Transverse colon (tissue), 4 donors: ENCODE results near the gene THSD7A. TPM values are rescaled to one million over a fixed set of nuclear protein-coding genes. Genes with fewer than 3 reads are reported as not detected.

ENCODE experiments used
- DNase-seq: peaks from one replicate; pipeline ENCODE4 v3.0.0-alpha.2; 2019
- H3K27ac ChIP-seq, 4 donors: fragments of 200-600 bp; sonication (generic); 2 replicates each; pipeline ENCODE4 v1.5.1; 2016 to 2018; ENCODE audit warnings: inconsistent platforms in 4 of 4
- H3K27me3 ChIP-seq: fragments of 200-600 bp; sonication (generic); 2 replicates; pipeline ENCODE4 v1.5.1; 2017; ENCODE audit warnings: inconsistent platforms
- H3K36me3 ChIP-seq, 4 donors: fragments of 200-600 bp; sonication (generic); 2 replicates each; pipeline ENCODE4 v1.5.1; 2017 to 2019; ENCODE audit warnings: inconsistent platforms in 4 of 4
- H3K4me1 ChIP-seq, 4 donors: fragments of 200-600 bp; sonication (generic); 2 replicates each; pipeline ENCODE4 v1.5.1; 2017 to 2020; ENCODE audit warnings: inconsistent platforms in 4 of 4
- H3K4me3 ChIP-seq, 4 donors: fragments of 200-600 bp; sonication (generic); 1 replicate in 1 of 4; 2 replicates in 3 of 4; pipeline versions ENCODE4 v1.5.1 to v1.6.1; 2017 to 2019; ENCODE audit warnings: inconsistent platforms in 4 of 4
- H3K9me3 ChIP-seq, 2 donors: fragments of 200-600 bp; sonication (generic); 2 replicates each; pipeline ENCODE4 v1.5.1; 2017 to 2019; ENCODE audit warnings: inconsistent platforms in 2 of 2
- EP300 ChIP-seq: sonication (generic); formaldehyde crosslinking; IDR thresholded peaks from one replicate; pipeline ENCODE4 v1.6.1; 2017; ENCODE audit warnings: antibody characterized with exemption, low read depth
- POLR2A ChIP-seq: fragments of 450-650 bp; IDR thresholded peaks from one replicate; pipeline ENCODE4 v1.6.1; 2016; ENCODE audit warnings: antibody characterized with exemption, mild to moderate bottlenecking, moderate library complexity
- POLR2AphosphoS5 ChIP-seq, 3 donors: sonication (generic); formaldehyde crosslinking; IDR thresholded peaks; one replicate each; pipeline ENCODE4 v1.6.1; 2016; ENCODE audit warnings: antibody characterized with exemption in 3 of 3
- WGBS, 2 donors: methylation state at CpG; one replicate each; pipeline ENCODE4 v1.1.5; 2018; ENCODE audit warnings: low coverage in 1 of 2; 5-methylcytosine and 5-hydroxymethylcytosine counted together
- in situ Hi-C, 4 donors: fragments of 200-750 bp; cut with MboI; loops; one replicate each; pipeline versions ENCODE4 v1.15.0 to v1.15.1; 2017; ENCODE audit warnings: low sequenced_read_pairs in 3 of 4, low pct_ligation_motif_present in 1 of 4, low pct_unique_long_range_greater_than_20kb in 1 of 4
- intact Hi-C: fragments of 100-400 bp; cut with DNase I; formaldehyde crosslinking; loops from one replicate; pipeline ENCODE4 v1.15.1; 2023; ENCODE audit warnings: low total_unique reads
- total RNA-seq, 4 donors: library from RNA; depleted of rRNA; stranded (reverse); fragments of >200 nt; gene quantifications; one replicate each; pipeline ENCODE4 v1.1.0, GENCODE V29; 2016
- TF ChIP-seq, protein P1 (sequence below), 5 experiments: fragments of 200-600 bp in 3 of 5; fragments of 450-650 bp in 2 of 5; sonication (generic) in 3 of 5; IDR thresholded peaks; 1 replicate in 2 of 5; 2 replicates in 3 of 5; pipeline ENCODE4 v1.5.1; 2016 to 2017; ENCODE audit warnings: antibody characterized with exemption in 5 of 5, inconsistent platforms in 3 of 5, mild to moderate bottlenecking in 2 of 5, moderate library complexity in 1 of 5

THSD7A gene
- total RNA-seq, 4 donors from 2014 or later = 1.9 to 18.9 (median 2.0) TPM

DNA sequence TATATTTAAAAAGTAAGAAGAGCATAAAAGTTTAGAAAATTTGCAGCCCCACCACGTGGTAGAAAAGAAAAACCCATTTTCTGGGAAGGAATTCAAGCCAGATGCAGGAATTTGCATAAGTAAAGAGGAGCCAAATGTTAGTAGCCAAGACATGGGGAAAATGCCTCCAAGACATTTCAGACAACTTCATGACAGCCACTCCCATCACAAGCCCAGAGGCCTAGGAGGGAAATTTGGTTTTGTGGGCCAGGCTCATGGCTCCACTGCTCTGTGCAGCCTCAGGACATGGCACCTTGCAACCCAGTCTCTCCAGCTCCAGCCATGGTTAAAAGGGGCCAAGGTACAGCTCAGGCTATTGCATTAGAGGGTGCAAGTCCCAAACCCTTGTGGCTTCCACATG is 411.9 kb downstream of the THSD7A start:
- 30 to 33% methylated on average over 1 of the region's 1 CpG for WGBS, 2 donors
- no peak for DNase-seq
- Histone ChIP-seq H3K4me3 (no peak overlapping the region), H3K36me3 (no peaks in the 10 kb centered on the region), H3K9me3 (no peaks in the 10 kb centered on the region), H3K27me3 (no peaks in the 10 kb centered on the region), H3K27ac (no peak overlapping the region), H3K4me1 (no peaks in the 10 kb centered on the region)
- in situ Hi-C loops (loop anchor here in 2 of 4 donors (25.0 kb wide), 2 partner anchors 417 to 892 kb away; partner anchors contain the start of gene THSD7A (in 1 of the 2)), intact Hi-C loops (loop anchor here (10.0 kb wide), 1 partner anchor 905 kb away; no protein-coding TSS in a partner anchor)
- TF ChIP-seq, protein P1, sequence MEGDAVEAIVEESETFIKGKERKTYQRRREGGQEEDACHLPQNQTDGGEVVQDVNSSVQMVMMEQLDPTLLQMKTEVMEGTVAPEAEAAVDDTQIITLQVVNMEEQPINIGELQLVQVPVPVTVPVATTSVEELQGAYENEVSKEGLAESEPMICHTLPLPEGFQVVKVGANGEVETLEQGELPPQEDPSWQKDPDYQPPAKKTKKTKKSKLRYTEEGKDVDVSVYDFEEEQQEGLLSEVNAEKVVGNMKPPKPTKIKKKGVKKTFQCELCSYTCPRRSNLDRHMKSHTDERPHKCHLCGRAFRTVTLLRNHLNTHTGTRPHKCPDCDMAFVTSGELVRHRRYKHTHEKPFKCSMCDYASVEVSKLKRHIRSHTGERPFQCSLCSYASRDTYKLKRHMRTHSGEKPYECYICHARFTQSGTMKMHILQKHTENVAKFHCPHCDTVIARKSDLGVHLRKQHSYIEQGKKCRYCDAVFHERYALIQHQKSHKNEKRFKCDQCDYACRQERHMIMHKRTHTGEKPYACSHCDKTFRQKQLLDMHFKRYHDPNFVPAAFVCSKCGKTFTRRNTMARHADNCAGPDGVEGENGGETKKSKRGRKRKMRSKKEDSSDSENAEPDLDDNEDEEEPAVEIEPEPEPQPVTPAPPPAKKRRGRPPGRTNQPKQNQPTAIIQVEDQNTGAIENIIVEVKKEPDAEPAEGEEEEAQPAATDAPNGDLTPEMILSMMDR (IDR thresholded peaks at IDR 0.05) = no peak
- TF ChIP-seq EP300 (no peak), POLR2A (no peak), POLR2AphosphoS5 (IDR thresholded peaks at IDR 0.05) (no peak)

DNA sequence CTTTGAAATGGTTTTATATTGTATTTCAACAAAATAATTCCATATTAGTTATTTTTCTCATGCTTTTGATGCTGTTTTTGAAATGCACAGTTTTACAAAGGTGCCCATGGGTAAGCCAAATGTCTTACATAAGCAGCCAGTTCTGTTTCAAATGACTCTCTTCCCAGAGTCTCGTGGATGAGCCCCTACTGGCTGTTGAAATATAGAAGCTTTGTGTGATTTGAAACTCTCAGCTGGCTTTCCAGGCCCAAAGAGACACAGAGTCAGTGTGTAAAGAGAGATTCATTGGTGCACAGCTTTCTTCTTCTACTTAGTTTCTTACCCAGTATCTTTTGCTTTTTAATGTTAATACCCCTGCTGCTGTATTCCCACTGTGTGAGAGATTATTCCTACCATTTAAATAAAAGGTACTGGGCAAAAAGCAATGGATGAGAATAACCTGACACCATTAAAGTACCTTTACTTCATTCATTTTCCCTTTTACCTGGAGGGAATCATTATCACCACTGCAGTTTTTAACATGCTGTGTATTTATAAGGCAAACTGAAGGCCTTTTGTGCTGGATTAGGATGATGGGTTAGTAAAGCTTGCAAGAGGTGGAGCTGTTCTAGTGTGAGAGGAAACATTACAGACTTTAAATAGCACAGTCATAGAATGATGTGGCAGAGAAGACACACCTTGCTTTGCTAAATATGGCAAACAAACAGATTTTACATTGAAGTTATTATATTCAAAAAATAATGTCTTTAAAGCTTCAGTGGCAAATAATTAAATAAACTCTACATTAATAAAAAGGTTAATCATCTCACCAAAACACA is 415.1 kb downstream of the THSD7A start:
- no peaks in the 10 kb centered on the region for H3K27me3 ChIP-seq
- WGBS, 2 donors = 33 to 58% methylated on average over 1 of the region's 1 CpG
- peaks cover 0 to 7% of the 10 kb centered on the region in 2 donors for H3K9me3 ChIP-seq
- TF ChIP-seq POLR2AphosphoS5 (IDR thresholded peaks at IDR 0.05) = no peak
- no peak for TF ChIP-seq POLR2A
- TF ChIP-seq, protein P1 (IDR thresholded peaks at IDR 0.05) = no peak
- TF ChIP-seq EP300 = no peak
- in situ Hi-C loops = loop anchor here in 2 of 4 donors (25.0 kb wide), 2 partner anchors 420 to 895 kb away; partner anchors contain the start of gene THSD7A (in 1 of the 2)
- H3K36me3 ChIP-seq = no peaks in the 10 kb centered on the region
- no peak for DNase-seq
- no peaks in the 10 kb centered on the region for H3K4me1 ChIP-seq
- intact Hi-C loops = no loop called here
- H3K4me3 ChIP-seq = no peak overlapping the region
- H3K27ac ChIP-seq = no peak overlapping the region

DNA sequence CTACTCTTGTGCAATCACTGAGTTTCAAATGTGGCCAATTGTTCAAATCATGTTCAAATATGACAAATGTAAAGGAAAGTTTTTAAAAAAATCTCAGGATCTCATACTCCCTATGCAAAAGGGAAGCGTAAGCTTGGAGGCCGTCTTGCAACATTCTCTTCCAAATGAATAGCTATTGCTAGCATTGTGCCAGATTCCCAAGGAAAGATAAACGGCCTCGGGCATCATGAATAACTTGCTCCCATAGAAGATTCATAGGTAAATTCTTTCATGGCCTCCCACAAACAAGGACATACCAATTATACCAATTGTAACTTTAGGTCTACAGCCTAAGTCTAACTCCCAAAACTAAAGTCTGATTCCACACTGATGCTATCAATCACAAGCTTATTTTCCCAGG is 416.9 kb downstream of the THSD7A start:
- H3K4me1 ChIP-seq = no peaks in the 10 kb centered on the region
- no peak for DNase-seq
- no peaks in the 10 kb centered on the region for H3K27me3 ChIP-seq
- no peak overlapping the region for H3K27ac ChIP-seq
- TF ChIP-seq POLR2AphosphoS5 (IDR thresholded peaks at IDR 0.05) (no peak), EP300 (no peak), POLR2A (no peak)
- TF ChIP-seq, protein P1 (IDR thresholded peaks at IDR 0.05) = no peak
- intact Hi-C loops (no loop called here), in situ Hi-C loops (loop anchor here in 2 of 4 donors (25.0 kb wide), 2 partner anchors 422 to 897 kb away; partner anchors contain the start of gene THSD7A (in 1 of the 2))
- no peaks in the 10 kb centered on the region for H3K36me3 ChIP-seq
- WGBS, 2 donors = 95% methylated on average over 4 of the region's 4 CpGs; no CpG with 5 or more reads in 1 of the 2 donors
- H3K9me3 ChIP-seq = peaks cover 0 to 7% of the 10 kb centered on the region in 2 donors
- no peak overlapping the region for H3K4me3 ChIP-seq

DNA sequence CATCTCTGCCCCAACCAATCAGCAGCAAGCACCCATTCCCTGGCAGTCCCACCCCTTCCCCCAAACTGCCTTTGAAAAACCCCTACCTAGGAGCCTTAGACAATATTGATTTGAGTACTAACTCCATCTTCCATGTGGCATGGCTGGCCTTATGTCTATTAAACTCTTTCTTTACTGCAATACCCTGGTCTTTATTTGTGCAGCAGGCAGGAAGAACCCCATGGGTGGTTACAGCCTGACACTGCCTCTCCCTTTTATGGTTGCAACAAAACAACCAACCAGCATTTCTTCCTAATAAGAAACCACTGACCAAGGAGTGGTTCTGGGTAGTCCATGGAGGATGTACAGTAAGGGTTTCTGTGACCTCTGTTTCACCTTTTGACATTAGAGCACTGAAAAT is 418.1 kb downstream of the THSD7A start:
- in situ Hi-C loops (loop anchor here in 2 of 4 donors (25.0 kb wide), 2 partner anchors 423 to 898 kb away; partner anchors contain the start of gene THSD7A (in 1 of the 2)), intact Hi-C loops (no loop called here)
- no peak for DNase-seq

More for the DNA sequence above, 418.1 kb downstream of the THSD7A start:
- Histone ChIP-seq H3K27me3 (no peaks in the 10 kb centered on the region), H3K36me3 (no peaks in the 10 kb centered on the region), H3K4me3 (no peak overlapping the region), H3K9me3 (peaks cover 0 to 7% of the 10 kb centered on the region in 2 donors), H3K4me1 (no peaks in the 10 kb centered on the region), H3K27ac (no peak overlapping the region)
- TF ChIP-seq EP300 = no peak
- TF ChIP-seq, protein P1 (IDR thresholded peaks at IDR 0.05) = no peak
- no peak for TF ChIP-seq POLR2AphosphoS5 (IDR thresholded peaks at IDR 0.05)
- no peak for TF ChIP-seq POLR2A
